GM12878 (cell line): Measurements from ENCODE around the gene ARL3. TPM values are rescaled to one million over a fixed set of nuclear protein-coding genes. Genes with fewer than 3 reads are reported as not detected.

Source experiments
- CTCF ChIP-seq, 3 experiments: IDR thresholded peaks in 2 of 3; conservative IDR thresholded peaks in 1 of 3; 2 replicates each; pipeline ENCODE4 v1.5.1; 2011; ENCODE audit warnings: low read depth in 3 of 3, low read length in 3 of 3, mild to moderate bottlenecking in 3 of 3, control low read depth in 2 of 3, moderate library complexity in 2 of 3, inconsistent platforms in 1 of 3, mixed read lengths in 1 of 3; ENCODE audit not compliant: control insufficient read depth in 2 of 3, insufficient read depth in 1 of 3; ENCODE audit errors: extremely low read depth in 1 of 3
- ESRRA ChIP-seq: IDR thresholded peaks from 2 replicates; pipeline ENCODE4 v1.6.1; 2012; ENCODE audit warnings: mild to moderate bottlenecking, low read length, improper control_type of control experiment
- GABPA ChIP-seq: IDR thresholded peaks from 2 replicates; pipeline ENCODE4 v1.6.1; 2014; ENCODE audit warnings: antibody characterized with exemption, low read depth, mild to moderate bottlenecking, inconsistent platforms
- GATAD2B ChIP-seq: fragments of 450-650 bp; conservative IDR thresholded peaks from 2 replicates; pipeline ENCODE4 v1.6.1; 2017; ENCODE audit warnings: low read depth, mild to moderate bottlenecking, moderate library complexity
- HCFC1 ChIP-seq: fragments of 150-350 bp; IDR thresholded peaks from 2 replicates; pipeline ENCODE4 v1.6.1; 2014; ENCODE audit warnings: low read length
- HDAC2 ChIP-seq: fragments of 200-600 bp; sonication (generic); IDR thresholded peaks from 2 replicates; pipeline ENCODE4 v1.6.1; 2017
- KLF5 ChIP-seq: fragments of 450-650 bp; IDR thresholded peaks from 2 replicates; pipeline ENCODE4 v1.6.1; 2014; ENCODE audit warnings: mild to moderate bottlenecking; ENCODE audit not compliant: partially characterized antibody
- LARP7 ChIP-seq: fragments of 450-650 bp; IDR thresholded peaks from 2 replicates; pipeline ENCODE4 v1.6.1; 2017; ENCODE audit warnings: mild to moderate bottlenecking
- MAX ChIP-seq: IDR thresholded peaks from 2 replicates; pipeline ENCODE4 v1.6.1; 2012; ENCODE audit warnings: low read depth, low read length, improper control_type of control experiment
- MXI1 ChIP-seq: fragments of 150-350 bp; IDR thresholded peaks from 2 replicates; pipeline ENCODE4 v1.6.1; 2011; ENCODE audit warnings: low read depth, mild to moderate bottlenecking, inconsistent platforms, low read length, improper control_type of control experiment
- MYB ChIP-seq: fragments of 150-350 bp; IDR thresholded peaks from 2 replicates; pipeline ENCODE4 v1.6.1; 2014; ENCODE audit warnings: mild to moderate bottlenecking, low read depth, low read length, borderline replicate concordance
- NKRF ChIP-seq: fragments of 450-650 bp; conservative IDR thresholded peaks from 2 replicates; pipeline ENCODE4 v1.6.1; 2017; ENCODE audit warnings: mild to moderate bottlenecking, moderate library complexity
- NR2C1 ChIP-seq: fragments of 450-650 bp; IDR thresholded peaks from 2 replicates; pipeline ENCODE4 v1.6.1; 2017; ENCODE audit warnings: antibody characterized with exemption, mild to moderate bottlenecking, moderate library complexity
- NR2F1 ChIP-seq: fragments of 450-650 bp; conservative IDR thresholded peaks from 2 replicates; pipeline ENCODE4 v1.6.1; 2017; ENCODE audit warnings: mild to moderate bottlenecking
- RAD51 ChIP-seq: fragments of 450-650 bp; IDR thresholded peaks from 2 replicates; pipeline ENCODE4 v1.6.1; 2016; ENCODE audit warnings: moderate library complexity, mild to moderate bottlenecking, inconsistent platforms
- STAT1 ChIP-seq: fragments of 450-650 bp; conservative IDR thresholded peaks from 2 replicates; pipeline ENCODE4 v1.6.1; 2014; ENCODE audit warnings: antibody characterized with exemption, mild to moderate bottlenecking
- TAF1 ChIP-seq: IDR thresholded peaks from 2 replicates; pipeline ENCODE4 v1.6.1; 2011; ENCODE audit warnings: mild to moderate bottlenecking, low read depth, low read length, borderline replicate concordance
- TCF3 ChIP-seq: IDR thresholded peaks from 2 replicates; pipeline ENCODE4 v1.6.1; 2012; ENCODE audit warnings: low read depth, mild to moderate bottlenecking, low read length, borderline replicate concordance; ENCODE audit not compliant: insufficient read depth
- YY1 ChIP-seq: IDR thresholded peaks from 2 replicates; pipeline ENCODE4 v1.6.1; 2011; ENCODE audit warnings: low read depth, mild to moderate bottlenecking, low read length
- ZNF217 ChIP-seq: fragments of 450-650 bp; IDR thresholded peaks from 2 replicates; pipeline ENCODE4 v1.6.1; 2017; ENCODE audit warnings: antibody characterized with exemption, mild to moderate bottlenecking
- polyA plus RNA-seq, 11 experiments: library from polyadenylated mRNA; depleted of rRNA in 4 of 11; unstranded in 6 of 11; stranded (reverse) in 5 of 11; fragments of >200 nt; fragmentation: Nextera tagmentation in 4 of 11; fragmentation: Illumina TruSeq in 1 of 11; extraction: Ambion mirVana in 4 of 11; extraction: Trizol in 1 of 11; gene quantifications; 1 replicate in 1 of 11; 2 replicates in 10 of 11; pipeline versions ENCODE4 v1.2.1 to v1.2.3, GENCODE V29; 2011 to 2016; ENCODE audit warnings: inconsistent platforms in 2 of 11, missing spikeins in 2 of 11, low read depth in 1 of 11
- total RNA-seq, 4 experiments: library from RNA; depleted of rRNA in 3 of 4; stranded (reverse); fragments of >200 nt in 3 of 4; fragmentation: Illumina TruSeq in 1 of 4; extraction: Trizol in 1 of 4; gene quantifications; 2 replicates each; pipeline versions ENCODE4 v1.2.1 to v1.2.3, GENCODE V29; 2013 to 2021
- TF ChIP-seq, protein P1 (sequence below): fragments of 450-650 bp; IDR thresholded peaks from 2 replicates; pipeline ENCODE4 v1.6.1; 2017; ENCODE audit warnings: mild to moderate bottlenecking, moderate library complexity

Gene ARL3
- total and polyA plus RNA-seq, 10 of the 15 experiments (the other 5 are each of a cell fraction or from before 2014, with no cell fraction given) = 4.9 to 26.1 (median 11.0) TPM

GRCh38 chr10:102714621-102715455 lies 641 bp upstream of the ARL3 start, which contains the start of gene SFXN2 (continued):
- peak; percentile 97 for TF ChIP-seq NKRF
- TF ChIP-seq ZNF217 = no peak
- TF ChIP-seq HCFC1 = no peak
- TF ChIP-seq RAD51 = peak; percentile 43; the same call in 1 of the 2 replicates
- no peak for TF ChIP-seq GABPA
- 0 out of 2 replicates have a peak, but pooled peaks have one; percentile 59 for TF ChIP-seq STAT1
- 0 out of 2 replicates have a peak, but pooled peaks have one; percentile 28 for TF ChIP-seq TCF3
- no peak for TF ChIP-seq YY1
- peak; percentile 17; the same call in 1 of the 2 replicates for TF ChIP-seq GATAD2B
- 0 out of 2 replicates have a peak, but pooled peaks have one; percentile 55 for TF ChIP-seq HDAC2
- TF ChIP-seq ESRRA = no peak
- peak; percentile 18 to 25 (median 22); a peak in 4 of 6 replicates for TF ChIP-seq CTCF (IDR thresholded peaks at IDR 0.05 in 2 of 3, conservative IDR thresholded peaks at IDR 0.05 in 1 of 3; ENCODE audit: control insufficient read depth in 2 of 3, extremely low read depth in 1 of 3, insufficient read depth in 1 of 3, low read depth in 3 of 3, low read length in 3 of 3)
- no peak for TF ChIP-seq KLF5
- TF ChIP-seq MXI1 = peak; percentile 71
- no peak for TF ChIP-seq NR2C1
- peak; percentile 63 for TF ChIP-seq TAF1
- TF ChIP-seq MYB = no peak
- TF ChIP-seq, protein P1, sequence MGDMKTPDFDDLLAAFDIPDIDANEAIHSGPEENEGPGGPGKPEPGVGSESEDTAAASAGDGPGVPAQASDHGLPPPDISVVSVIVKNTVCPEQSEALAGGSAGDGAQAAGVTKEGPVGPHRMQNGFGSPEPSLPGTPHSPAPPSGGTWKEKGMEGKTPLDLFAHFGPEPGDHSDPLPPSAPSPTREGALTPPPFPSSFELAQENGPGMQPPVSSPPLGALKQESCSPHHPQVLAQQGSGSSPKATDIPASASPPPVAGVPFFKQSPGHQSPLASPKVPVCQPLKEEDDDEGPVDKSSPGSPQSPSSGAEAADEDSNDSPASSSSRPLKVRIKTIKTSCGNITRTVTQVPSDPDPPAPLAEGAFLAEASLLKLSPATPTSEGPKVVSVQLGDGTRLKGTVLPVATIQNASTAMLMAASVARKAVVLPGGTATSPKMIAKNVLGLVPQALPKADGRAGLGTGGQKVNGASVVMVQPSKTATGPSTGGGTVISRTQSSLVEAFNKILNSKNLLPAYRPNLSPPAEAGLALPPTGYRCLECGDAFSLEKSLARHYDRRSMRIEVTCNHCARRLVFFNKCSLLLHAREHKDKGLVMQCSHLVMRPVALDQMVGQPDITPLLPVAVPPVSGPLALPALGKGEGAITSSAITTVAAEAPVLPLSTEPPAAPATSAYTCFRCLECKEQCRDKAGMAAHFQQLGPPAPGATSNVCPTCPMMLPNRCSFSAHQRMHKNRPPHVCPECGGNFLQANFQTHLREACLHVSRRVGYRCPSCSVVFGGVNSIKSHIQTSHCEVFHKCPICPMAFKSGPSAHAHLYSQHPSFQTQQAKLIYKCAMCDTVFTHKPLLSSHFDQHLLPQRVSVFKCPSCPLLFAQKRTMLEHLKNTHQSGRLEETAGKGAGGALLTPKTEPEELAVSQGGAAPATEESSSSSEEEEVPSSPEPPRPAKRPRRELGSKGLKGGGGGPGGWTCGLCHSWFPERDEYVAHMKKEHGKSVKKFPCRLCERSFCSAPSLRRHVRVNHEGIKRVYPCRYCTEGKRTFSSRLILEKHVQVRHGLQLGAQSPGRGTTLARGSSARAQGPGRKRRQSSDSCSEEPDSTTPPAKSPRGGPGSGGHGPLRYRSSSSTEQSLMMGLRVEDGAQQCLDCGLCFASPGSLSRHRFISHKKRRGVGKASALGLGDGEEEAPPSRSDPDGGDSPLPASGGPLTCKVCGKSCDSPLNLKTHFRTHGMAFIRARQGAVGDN = no peak
- TF ChIP-seq MAX = peak; percentile 34
- TF ChIP-seq NR2F1 = 0 out of 2 replicates have a peak, but pooled peaks have one; percentile 37
- peak; percentile 82 for TF ChIP-seq LARP7
